Skeletal muscle cell (primary cell): ENCODE measurements around the gene APBB1IP.
"Not testable (repeated sequence)": the region's sequence is repeated elsewhere in the genome, so short reads cannot be mapped to it uniquely, and the experiment has no call there.

Source experiments
- DNase-seq: peaks from one replicate; pipeline ENCODE4 v3.0.0-alpha.2; 2010; ENCODE audit warnings: low read depth
- H3K4me3 ChIP-seq: 2 replicates; pipeline ENCODE4 v1.5.1; 2011; ENCODE audit warnings: low read depth, mild to moderate bottlenecking, control low read depth, low read length, moderate library complexity

Gene APBB1IP

GRCh38 chr10:26439406-26440087 is 1.4 kb downstream of the APBB1IP start:
- no peak for DNase-seq
- no peak overlapping the region for H3K4me3 ChIP-seq

- no peak for DNase-seq
- H3K4me3 ChIP-seq, result no peak overlapping the region
These were observed 1.9 kb downstream of the APBB1IP start for GRCh38 chr10:26440088-26440470.

- no peak for DNase-seq
- H3K4me3 ChIP-seq, result no peak overlapping the region
These were observed 3.5 kb downstream of the APBB1IP start for GRCh38 chr10:26441491-26442214.

GRCh38 chr10:26445411-26446031 is 7.4 kb downstream of the APBB1IP start:
- H3K4me3 ChIP-seq, result no peak overlapping the region
- no peak for DNase-seq

GRCh38 chr10:26446258-26446657 is 8.1 kb downstream of the APBB1IP start:
- DNase-seq, result no peak
- H3K4me3 ChIP-seq, result no peak overlapping the region

GRCh38 chr10:26448292-26448691 is 10.2 kb downstream of the APBB1IP start:
- no peak overlapping the region for H3K4me3 ChIP-seq
- no peak for DNase-seq

GRCh38 chr10:26448706-26449435 is 10.7 kb downstream of the APBB1IP start:
- no peak for DNase-seq
- no peak overlapping the region for H3K4me3 ChIP-seq

GRCh38 chr10:26449726-26450125 is 11.6 kb downstream of the APBB1IP start:
- no peak overlapping the region for H3K4me3 ChIP-seq

GRCh38 chr10:26451903-26452302 is 13.8 kb downstream of the APBB1IP start:
- DNase-seq, result no peak
- no peak overlapping the region for H3K4me3 ChIP-seq

More at GRCh38 chr10:26449726-26450125, 11.6 kb downstream of the APBB1IP start:
- no peak for DNase-seq

- no peak for DNase-seq
These were observed 15.7 kb downstream of the APBB1IP start for GRCh38 chr10:26453850-26454249.

GRCh38 chr10:26454891-26455290 is 16.8 kb downstream of the APBB1IP start:
- H3K4me3 ChIP-seq, result no peak overlapping the region
- DNase-seq, result no peak

More at GRCh38 chr10:26453850-26454249, 15.7 kb downstream of the APBB1IP start:
- H3K4me3 ChIP-seq, result no peak overlapping the region

GRCh38 chr10:26455567-26456315 is 17.6 kb downstream of the APBB1IP start:
- DNase-seq, result no peak
- no peak overlapping the region for H3K4me3 ChIP-seq

GRCh38 chr10:26457088-26457487 is 18.9 kb downstream of the APBB1IP start:
- DNase-seq, result no peak
- H3K4me3 ChIP-seq, result no peak overlapping the region

GRCh38 chr10:26460736-26461135 is 22.6 kb downstream of the APBB1IP start:
- no peak for DNase-seq
- no peak overlapping the region for H3K4me3 ChIP-seq

- H3K4me3 ChIP-seq, result no peak overlapping the region
- no peak for DNase-seq
These were observed 25.8 kb downstream of the APBB1IP start for GRCh38 chr10:26463986-26464385.

- H3K4me3 ChIP-seq, result no peak overlapping the region
- DNase-seq, result no peak
These were observed 26.6 kb downstream of the APBB1IP start for GRCh38 chr10:26464632-26465280.

GRCh38 chr10:26466531-26466930 is 28.4 kb downstream of the APBB1IP start:
- not testable (repeated sequence) for DNase-seq, H3K4me3 ChIP-seq

- no peak for DNase-seq
- no peak overlapping the region for H3K4me3 ChIP-seq
These were observed 29.5 kb downstream of the APBB1IP start for GRCh38 chr10:26467639-26468038.

GRCh38 chr10:26468291-26468690 is 30.1 kb downstream of the APBB1IP start:
- no peak for DNase-seq
- H3K4me3 ChIP-seq, result no peak overlapping the region
